GM10847 (cell line): ENCODE measurements around the gene ZC3H13.

Experiments used
- POLR2A ChIP-seq: IDR thresholded peaks from 2 replicates; pipeline ENCODE4 v1.6.1; 2011; ENCODE audit not compliant: insufficient read length; ENCODE audit errors: extremely low read depth

Gene ZC3H13

GRCh38 chr13:45940061-45940460 lies 112.5 kb downstream of the ZC3H13 start:
- no peak for TF ChIP-seq POLR2A

- TF ChIP-seq POLR2A: no peak
Observed at GRCh38 chr13:45936621-45937020, 115.9 kb downstream of the ZC3H13 start.

DNA sequence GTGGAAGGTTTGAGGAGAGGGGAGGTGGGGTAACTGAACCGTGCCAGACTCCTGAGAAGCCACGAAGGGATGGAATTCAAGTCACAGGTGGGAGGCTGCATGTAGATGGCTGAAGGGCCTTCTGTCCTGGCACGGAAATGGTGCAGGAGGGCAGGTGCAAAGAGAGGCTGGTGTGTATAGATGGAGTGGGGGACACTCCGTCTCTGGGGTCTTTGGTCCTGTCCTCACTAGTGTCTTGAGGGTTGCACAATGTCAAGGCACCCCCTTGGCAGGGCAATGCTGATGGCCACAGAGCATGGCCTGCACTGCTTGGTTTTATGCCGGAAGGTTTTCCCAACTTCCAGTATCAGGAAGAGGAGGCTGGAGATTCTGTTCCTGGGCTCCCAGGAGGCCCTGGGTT lies 118.3 kb downstream of the ZC3H13 start:
- no peak for TF ChIP-seq POLR2A

GRCh38 chr13:45933203-45933908 lies 119.2 kb downstream of the ZC3H13 start:
- TF ChIP-seq POLR2A: no peak

DNA sequence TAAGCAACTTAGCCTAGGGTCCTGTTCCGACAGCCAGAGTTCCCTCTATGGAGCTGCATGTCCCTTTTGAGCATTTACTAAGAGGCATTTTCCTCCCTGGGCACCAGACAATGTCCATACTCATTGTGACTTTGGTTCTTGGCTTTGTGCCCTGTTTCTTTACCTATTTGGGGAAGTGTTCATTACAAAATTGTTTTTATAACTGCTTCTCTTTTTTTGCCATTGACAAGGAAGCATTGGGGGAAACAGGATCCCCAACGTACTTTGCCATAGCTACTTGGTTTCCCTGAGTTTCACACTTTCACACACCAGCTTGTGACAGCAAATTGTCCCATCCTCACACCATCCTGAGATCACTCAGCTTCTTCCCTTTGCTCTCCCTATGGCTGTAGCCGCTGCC lies 119.9 kb downstream of the ZC3H13 start:
- TF ChIP-seq POLR2A: no peak

DNA sequence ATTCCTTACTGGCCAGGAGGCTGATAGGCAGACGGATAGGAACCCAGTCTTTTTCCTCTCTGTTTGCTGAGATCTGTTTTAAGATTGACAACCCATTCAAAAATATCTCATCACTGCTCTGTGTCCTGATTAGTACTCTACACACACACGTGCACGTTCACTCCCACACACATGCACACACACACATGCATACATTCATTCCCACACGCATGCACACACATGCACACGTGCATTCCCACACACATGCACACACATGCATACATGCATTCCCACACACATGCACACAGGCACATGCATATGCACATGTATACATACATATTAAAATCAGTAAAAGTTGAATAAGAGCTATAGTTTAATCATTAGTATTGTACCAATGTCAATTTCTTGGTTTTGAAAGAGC lies 120.4 kb downstream of the ZC3H13 start:
- no peak for TF ChIP-seq POLR2A

DNA sequence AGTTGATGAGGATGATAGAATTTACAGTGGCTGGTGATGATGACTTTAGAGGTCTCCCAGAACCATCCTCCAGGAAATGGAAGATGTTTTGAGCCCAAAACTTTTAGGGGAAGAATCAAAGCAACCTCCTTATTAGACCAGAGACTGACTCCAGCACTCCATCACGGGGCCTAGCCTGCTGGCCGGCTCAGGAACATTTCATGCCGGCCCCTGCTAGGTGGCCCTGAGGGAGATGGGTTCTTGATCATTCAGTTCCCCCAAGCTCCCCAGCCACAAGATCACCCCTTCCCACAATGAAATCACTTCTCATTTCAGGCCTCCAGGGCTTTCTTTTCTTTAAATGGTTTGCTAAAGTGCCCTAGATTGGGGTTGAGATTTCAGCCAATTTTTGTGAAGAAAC lies 121.3 kb downstream of the ZC3H13 start:
- TF ChIP-seq POLR2A: no peak

- no peak for TF ChIP-seq POLR2A
Observed at GRCh38 chr13:45930177-45930576, 122.4 kb downstream of the ZC3H13 start.

DNA sequence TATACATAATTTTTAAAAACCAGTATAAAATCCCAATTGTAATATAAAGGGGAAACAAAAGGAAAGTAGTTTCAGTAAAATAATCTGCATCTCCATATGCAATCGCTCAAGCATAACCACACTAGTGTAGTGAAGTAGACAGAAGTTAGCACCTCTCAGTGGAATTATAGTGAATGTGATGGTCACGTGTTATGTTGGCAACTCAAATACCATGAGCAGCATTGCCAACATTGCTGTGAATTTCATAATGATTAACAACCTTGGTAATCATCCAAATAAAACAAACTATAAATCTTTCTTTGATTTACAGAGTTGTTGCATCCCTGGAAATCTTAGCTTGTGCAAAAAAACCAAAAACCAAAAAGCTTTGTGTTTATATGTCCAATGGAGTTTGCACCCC lies 123.7 kb downstream of the ZC3H13 start:
- no peak for TF ChIP-seq POLR2A

GRCh38 chr13:45928176-45928575 lies 124.4 kb downstream of the ZC3H13 start:
- no peak for TF ChIP-seq POLR2A

DNA sequence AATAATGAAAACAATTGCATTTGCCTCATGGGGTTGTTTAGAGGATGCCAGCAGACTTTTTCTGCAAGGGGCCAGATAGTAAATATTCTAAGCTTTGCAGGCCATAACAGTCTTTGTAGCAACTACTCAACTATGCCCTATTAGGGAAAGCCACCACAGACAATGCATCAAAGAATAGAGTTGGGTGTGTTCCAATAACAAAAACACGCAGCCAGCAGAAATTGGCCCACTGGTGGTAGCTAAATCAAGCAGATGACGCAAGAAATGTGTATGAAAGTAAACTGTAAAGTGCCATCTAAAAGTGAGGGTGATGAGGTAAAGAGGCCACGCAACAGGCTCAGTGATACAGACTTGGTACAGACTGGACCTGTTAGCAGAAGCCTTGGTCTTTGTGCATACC lies 125.8 kb downstream of the ZC3H13 start:
- TF ChIP-seq POLR2A: no peak

DNA sequence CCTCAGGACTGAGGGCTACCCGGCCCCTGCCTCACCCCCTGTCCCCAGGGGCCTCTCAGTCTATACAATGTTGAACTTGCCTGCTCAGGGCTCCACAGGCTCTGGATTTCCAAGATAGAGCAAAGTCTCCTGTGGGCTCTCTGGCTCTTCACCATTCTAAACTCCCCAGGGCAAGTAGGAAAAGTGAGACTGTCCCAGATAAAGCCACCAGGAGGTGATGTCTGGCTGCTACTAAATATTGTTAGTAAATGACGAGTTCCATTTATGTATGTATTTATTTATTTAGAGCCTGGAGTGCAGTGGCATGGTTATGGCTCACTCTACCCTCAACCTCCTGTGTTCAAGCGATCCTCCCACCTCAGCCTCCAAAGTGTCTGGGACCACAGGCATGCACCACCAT lies 127.4 kb downstream of the ZC3H13 start:
- TF ChIP-seq POLR2A: no peak

DNA sequence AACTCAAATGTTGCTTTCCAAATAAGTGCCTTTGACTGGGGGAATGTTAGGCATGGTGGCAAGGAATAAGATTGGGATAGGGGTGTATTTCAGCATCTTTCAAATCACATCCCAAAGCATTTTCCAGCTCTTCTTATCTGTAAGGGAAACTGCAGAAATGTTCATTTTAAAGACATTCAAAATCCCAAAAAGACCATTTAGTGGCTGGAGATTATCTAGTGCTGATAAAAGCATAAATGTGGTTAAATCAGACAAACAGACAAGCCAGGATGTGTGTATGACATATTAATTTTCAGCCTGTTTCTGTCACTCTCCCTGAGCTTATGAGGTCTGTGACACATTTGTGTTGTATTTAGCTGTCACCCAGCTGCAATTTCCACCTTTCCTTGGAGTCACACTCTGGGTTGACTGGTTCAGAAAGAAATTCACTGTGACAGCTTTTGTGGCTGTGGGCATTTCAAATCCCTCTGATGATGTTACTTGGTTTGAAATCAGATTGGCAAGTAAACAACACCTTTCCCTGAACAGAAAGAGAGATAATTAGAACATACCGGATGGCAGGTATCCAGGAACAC lies 131.3 kb downstream of the ZC3H13 start:
- TF ChIP-seq POLR2A: no peak

GRCh38 chr13:45918597-45918996 lies 133.9 kb downstream of the ZC3H13 start:
- no peak for TF ChIP-seq POLR2A

- no peak for TF ChIP-seq POLR2A
Observed at GRCh38 chr13:45917019-45917418, 135.5 kb downstream of the ZC3H13 start.

DNA sequence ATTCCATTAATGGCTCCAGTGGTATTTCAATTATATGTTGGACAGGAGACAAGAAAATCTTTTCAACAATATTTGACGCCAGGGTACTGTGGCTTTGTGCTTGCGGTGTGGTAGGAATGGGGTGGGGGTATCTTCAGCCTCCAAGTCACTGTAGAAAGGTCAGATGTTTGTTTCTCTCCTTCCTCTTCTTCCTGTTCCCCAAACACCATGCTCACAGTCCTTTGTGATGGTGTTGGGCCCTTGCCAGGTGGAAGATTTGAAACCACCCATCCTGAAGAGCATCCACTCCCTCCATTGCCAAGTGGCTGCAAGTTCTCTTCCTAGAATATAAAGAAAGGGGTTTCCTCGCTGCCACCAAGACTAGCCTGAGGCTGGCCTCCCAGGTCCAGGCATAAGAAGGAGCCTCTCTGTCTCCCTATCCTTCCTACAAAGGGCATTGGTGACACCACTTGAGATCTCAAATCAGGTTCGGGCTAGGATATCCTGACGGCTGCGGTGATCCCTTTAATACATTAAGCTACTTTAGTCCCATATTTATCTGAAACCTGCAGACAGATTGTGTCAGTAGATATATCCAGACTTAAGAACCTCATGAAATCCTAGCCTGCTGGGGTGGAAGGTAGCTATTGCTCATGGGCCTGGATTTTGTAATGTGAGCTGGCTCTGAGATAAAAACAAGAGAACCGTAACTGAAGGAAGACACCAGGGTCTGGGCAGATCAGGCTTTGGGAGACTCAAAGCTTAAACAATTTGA lies 136.7 kb downstream of the ZC3H13 start:
- TF ChIP-seq POLR2A: no peak
